ENCODE data around the gene STN1. TPM values are rescaled to one million over a fixed set of nuclear protein-coding genes. Genes with fewer than 3 reads are reported as not detected.

Gene STN1
- total and polyA plus RNA-seq, 12 donors, result 16.5 to 38.7 (median 31.4) TPM

DNA sequence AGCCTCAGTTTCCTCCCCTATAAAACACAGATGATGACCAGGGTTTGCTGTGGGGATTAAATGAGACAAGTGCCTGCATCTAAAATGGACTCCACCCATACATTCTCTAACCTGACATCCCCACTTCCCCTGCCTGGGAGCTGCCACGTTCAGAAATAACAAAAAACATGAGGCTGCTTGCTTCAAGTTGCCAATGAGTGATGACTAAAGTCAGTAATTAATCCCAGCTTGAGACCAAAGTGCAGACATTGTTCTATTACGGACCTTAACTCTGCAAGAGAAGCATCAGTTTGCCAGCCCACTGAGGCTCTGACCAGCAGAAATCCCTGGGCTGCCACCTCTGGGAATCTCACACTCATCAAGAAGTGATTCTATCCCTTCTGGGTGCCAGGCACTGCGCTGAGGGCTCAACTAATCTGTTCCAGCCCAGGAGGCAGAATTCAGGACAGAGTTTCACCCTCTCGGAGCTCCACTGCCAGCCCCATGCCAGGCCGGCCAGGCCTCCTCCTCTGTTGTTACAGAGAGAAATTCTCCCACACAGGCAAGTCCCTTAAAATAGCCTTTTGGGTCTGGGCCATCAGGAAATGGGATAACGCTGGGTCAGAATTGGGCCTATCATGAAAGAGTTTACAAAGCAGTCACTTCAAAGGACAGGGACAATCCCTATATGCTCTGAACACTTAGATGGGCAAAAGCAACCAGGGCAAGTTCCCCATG, 74.0 kb downstream of the STN1 start:
- TF ChIP-seq CTCF (IDR thresholded peaks at IDR 0.05), result no peak
- 18 to 19% methylated on average over 6 of the region's 6 CpGs for WGBS, 2 donors
- DNase-seq (peak; percentile 61 to 82), ATAC-seq (peak; percentile 51 to 84 (median 72))
- H3K36me3 ChIP-seq, result no peaks in the 10 kb centered on the region
- no peak overlapping the region for H3K4me3 ChIP-seq
- H3K27ac ChIP-seq, result peak overlapping the region in 9 of 10 donors; percentile 49 to 87 (median 76)
- no peaks in the 10 kb centered on the region for H3K27me3 ChIP-seq
- intact Hi-C loops (cut with DNase I), result loop anchor here in 1 of 10 donors (5.0 kb wide), 1 partner anchor 67 kb away; no protein-coding TSS in a partner anchor
- H3K9me3 ChIP-seq, result no peaks in the 10 kb centered on the region
- peaks cover 28 to 94% (median 70%) of the 10 kb centered on the region in 9 donors for H3K4me1 ChIP-seq

- WGBS, 2 donors, result 67 to 71% methylated on average over 3 of the region's 3 CpGs
- H3K36me3 ChIP-seq, result no peaks in the 10 kb centered on the region
These were observed 74.9 kb downstream of the STN1 start for GRCh38 chr10:103843045-103843444.

DNA sequence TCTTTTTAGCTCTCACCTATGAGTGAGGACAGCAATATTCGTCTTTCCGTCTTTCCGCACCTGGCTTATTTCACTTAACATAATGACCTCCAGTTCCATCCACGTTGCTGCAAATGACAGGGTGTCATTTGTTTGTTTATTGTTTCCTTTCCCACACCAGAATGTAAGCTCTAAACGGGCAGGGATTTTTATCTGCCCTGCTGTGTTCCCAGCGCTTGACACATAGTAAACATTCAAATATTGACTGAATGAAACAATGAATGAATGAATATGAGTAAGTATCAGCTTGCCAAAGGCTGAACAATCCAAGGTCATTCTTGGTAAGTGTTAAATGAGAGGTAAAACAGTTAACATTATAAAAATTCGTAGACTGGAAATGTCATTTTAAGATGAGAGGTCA, 75.4 kb downstream of the STN1 start:
- intact Hi-C loops (cut with DNase I), result loop anchor here in 1 of 10 donors (5.0 kb wide), 1 partner anchor 65 kb away; no protein-coding TSS in a partner anchor
- Histone ChIP-seq H3K27ac (peak overlapping the region in 6 of 10 donors; percentile 49 to 87 (median 80)), H3K36me3 (no peaks in the 10 kb centered on the region), H3K27me3 (no peaks in the 10 kb centered on the region), H3K4me1 (peaks cover 30 to 98% (median 82%) of the 10 kb centered on the region in 9 donors), H3K9me3 (no peaks in the 10 kb centered on the region), H3K4me3 (no peak overlapping the region)
- WGBS, 2 donors, result 50 to 56% methylated on average over 6 to 7 of the region's 7 CpGs
- no peak for TF ChIP-seq CTCF (IDR thresholded peaks at IDR 0.05)
- DNase-seq, result no peak
- ATAC-seq, result no peak

More at GRCh38 chr10:103843045-103843444, 74.9 kb downstream of the STN1 start:
- intact Hi-C loops (cut with DNase I), result loop anchor here in 1 of 10 donors (5.0 kb wide), 1 partner anchor 66 kb away; no protein-coding TSS in a partner anchor
- DNase-seq (no peak), ATAC-seq (no peak)
- Histone ChIP-seq H3K4me3 (no peak overlapping the region), H3K27me3 (no peaks in the 10 kb centered on the region), H3K4me1 (peaks cover 30 to 94% (median 77%) of the 10 kb centered on the region in 9 donors), H3K27ac (peak overlapping the region in 9 of 10 donors; percentile 49 to 87 (median 76)), H3K9me3 (no peaks in the 10 kb centered on the region)
- TF ChIP-seq CTCF (IDR thresholded peaks at IDR 0.05), result no peak

GRCh38 chr10:103841519-103841918, 76.5 kb downstream of the STN1 start:
- TF ChIP-seq CTCF (IDR thresholded peaks at IDR 0.05), result no peak
- ATAC-seq, result no peak
- Histone ChIP-seq H3K4me1 (peaks cover 30 to 98% (median 89%) of the 10 kb centered on the region in 9 donors), H3K27me3 (no peaks in the 10 kb centered on the region), H3K9me3 (no peaks in the 10 kb centered on the region), H3K36me3 (no peaks in the 10 kb centered on the region), H3K4me3 (no peak overlapping the region), H3K27ac (peak overlapping the region in 1 of 10 donors; percentile 38)
- no peak for DNase-seq
- 86 to 90% methylated on average over 7 of the region's 7 CpGs for WGBS, 2 donors
- intact Hi-C loops (cut with DNase I), result loop anchor here in 1 of 10 donors (5.0 kb wide), 1 partner anchor 64 kb away; no protein-coding TSS in a partner anchor

All from heart right ventricle (tissue), 16 donors.